Panc1 (cell line): ENCODE data around the gene ZNF654. TPM values are rescaled to one million over a fixed set of nuclear protein-coding genes. Genes with fewer than 3 reads are reported as not detected.

Experiments
- ATAC-seq: fragments of 200-7000 bp; cut with Tn5 transposase; 2 replicates; pipeline ENCODE4 v1.9.1; 2020; ENCODE audit warnings: mild to moderate bottlenecking, moderate library complexity
- BruUV-seq: library from RNA; stranded (reverse); fragments of 400-500 nt; replicated peaks from 2 replicates; lab custom pipeline; 2021; lab: Mats Ljungman, UMichigan
- CTCF ChIA-PET: fragments of 300-600 bp; sonication (Branson Sonifier 250); formaldehyde crosslinking; loops from one replicate; lab custom pipeline; 2022; ENCODE audit warnings: antibody characterized with exemption; lab: Charles Lee
- POLR2A ChIA-PET: fragments of 300-600 bp; sonication (Branson Sonifier 250); formaldehyde crosslinking; loops from one replicate; lab custom pipeline; 2022; ENCODE audit warnings: antibody characterized with exemption; lab: Charles Lee
- DNase-seq: peaks from one replicate; pipeline ENCODE4 v3.0.0-alpha.2; 2010; ENCODE audit warnings: low read depth, low spot score
- H3K27ac ChIP-seq: 2 replicates; pipeline ENCODE4 v1.5.1; 2011; ENCODE audit warnings: mild to moderate bottlenecking, low read length, inconsistent platforms
- H3K27me3 ChIP-seq: fragments of 200-500 bp; sonication (Bioruptor generic); 2 replicates; pipeline ENCODE4 v1.6.0; 2014; ENCODE audit warnings: low read length, inconsistent platforms; ENCODE audit not compliant: control insufficient read depth, insufficient read depth
- H3K36me3 ChIP-seq: fragments of 200-500 bp; sonication (Bioruptor generic); 2 replicates; pipeline ENCODE4 v1.5.1; 2014; ENCODE audit warnings: inconsistent platforms, mild to moderate bottlenecking, low read length, moderate library complexity; ENCODE audit not compliant: control insufficient read depth, insufficient read depth
- H3K4me1 ChIP-seq: 2 replicates; pipeline ENCODE4 v1.5.1; 2011; ENCODE audit warnings: inconsistent platforms, mild to moderate bottlenecking, low read length, moderate library complexity; ENCODE audit not compliant: control insufficient read depth, insufficient read depth
- H3K4me3 ChIP-seq, 2 experiments: 2 replicates each; pipeline ENCODE4 v1.5.1; 2011 to 2012; ENCODE audit warnings: low read depth in 2 of 2, low read length in 2 of 2, mild to moderate bottlenecking in 2 of 2, inconsistent platforms in 1 of 2, moderate library complexity in 1 of 2
- H3K9me3 ChIP-seq: fragments of 200-500 bp; sonication (Bioruptor generic); 2 replicates; pipeline ENCODE4 v1.5.1; 2014; ENCODE audit warnings: low read depth, mild to moderate bottlenecking, inconsistent platforms, low read length, moderate library complexity; ENCODE audit not compliant: control insufficient read depth, insufficient read depth
- POLR2AphosphoS5 ChIP-seq: IDR thresholded peaks from 2 replicates; pipeline ENCODE4 v1.6.1; 2012; ENCODE audit warnings: mild to moderate bottlenecking, low read depth, low read length, moderate library complexity
- SIN3A ChIP-seq: IDR thresholded peaks from 2 replicates; pipeline ENCODE4 v1.6.1; 2012; ENCODE audit warnings: low read depth, mild to moderate bottlenecking, low read length, moderate library complexity, borderline replicate concordance; ENCODE audit not compliant: insufficient read depth
- TCF7L2 ChIP-seq: IDR thresholded peaks from 2 replicates; pipeline ENCODE4 v1.6.1; 2011; ENCODE audit warnings: mild to moderate bottlenecking, low read depth, low read length, inconsistent platforms
- in situ Hi-C: cut with HindIII; loops from 2 replicates; pipeline ENCODE4 v1.10.0; 2016; ENCODE audit warnings: low sequenced_read_pairs, low pct_unique_long_range_greater_than_20kb
- intact Hi-C: fragments of 100-400 bp; cut with micrococcal nuclease; formaldehyde crosslinking; loops from one replicate; pipeline ENCODE4 v1.10.0; 2022; ENCODE audit not compliant: unreplicated experiment
- total RNA-seq: library from RNA; stranded (reverse); gene quantifications from one replicate; pipeline ENCODE4 v1.2.1, GENCODE V29; 2021; ENCODE audit not compliant: unreplicated experiment
- TF ChIP-seq, protein P1 (sequence below): fragments of 450-650 bp; IDR thresholded peaks from 2 replicates; pipeline ENCODE4 v1.5.1; 2017; ENCODE audit warnings: mild to moderate bottlenecking
- TF ChIP-seq, protein P2 (sequence below), 2 experiments: IDR thresholded peaks; 2 replicates each; pipeline ENCODE4 v1.6.1; 2011 to 2012; ENCODE audit warnings: low read depth in 2 of 2, control low read depth in 1 of 2, low read length in 1 of 2, mild to moderate bottlenecking in 1 of 2, moderate library complexity in 1 of 2; ENCODE audit not compliant: insufficient read depth in 1 of 2

The ZNF654 gene
- total RNA-seq, 1 experiment from 2014 or later = 10.0 TPM

DNA sequence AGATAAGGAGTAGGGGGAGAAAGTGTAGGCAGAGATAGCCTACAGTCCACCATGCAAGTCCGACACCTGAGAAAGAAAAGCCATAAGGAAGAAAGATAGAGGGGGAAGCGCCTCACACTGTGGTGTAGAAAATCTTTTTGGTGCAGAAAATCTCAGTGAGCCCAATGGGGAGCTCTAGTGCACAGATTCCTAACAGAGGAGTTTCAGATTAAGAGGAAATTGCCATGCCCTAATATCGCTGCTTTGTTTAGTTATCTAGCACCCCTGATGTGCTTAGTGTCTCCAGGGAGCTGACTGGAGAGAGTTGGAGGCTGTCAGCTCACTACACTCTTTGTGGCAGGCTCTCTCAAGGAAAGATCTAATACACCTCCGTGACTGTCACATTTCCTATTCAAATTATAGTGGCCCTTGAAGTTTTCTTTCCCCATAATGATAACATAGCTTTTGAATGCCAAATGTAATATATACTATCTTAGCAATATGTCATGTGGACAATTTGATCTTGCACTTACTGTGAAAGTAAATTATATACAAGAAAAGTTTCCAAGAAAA lies 34.0 kb upstream of the ZNF654 start:
- no peaks in the 10 kb centered on the region for H3K4me1 ChIP-seq
- in situ Hi-C loops = no loop called here
- no peak overlapping the region for H3K27ac ChIP-seq
- intact Hi-C loops = no loop called here
- BruUV-seq = no TSS peak
- ATAC-seq (no peak), DNase-seq (no peak)
- no peaks in the 10 kb centered on the region for H3K9me3 ChIP-seq
- ChIA-PET POLR2A (interaction anchor here (0.6 kb wide), 1 partner anchor 153 kb away, joined by 3 read pairs; no protein-coding TSS in a partner anchor), CTCF (no interaction called here)
- TF ChIP-seq TCF7L2 = no peak
- TF ChIP-seq SIN3A = no peak
- TF ChIP-seq, protein P1, sequence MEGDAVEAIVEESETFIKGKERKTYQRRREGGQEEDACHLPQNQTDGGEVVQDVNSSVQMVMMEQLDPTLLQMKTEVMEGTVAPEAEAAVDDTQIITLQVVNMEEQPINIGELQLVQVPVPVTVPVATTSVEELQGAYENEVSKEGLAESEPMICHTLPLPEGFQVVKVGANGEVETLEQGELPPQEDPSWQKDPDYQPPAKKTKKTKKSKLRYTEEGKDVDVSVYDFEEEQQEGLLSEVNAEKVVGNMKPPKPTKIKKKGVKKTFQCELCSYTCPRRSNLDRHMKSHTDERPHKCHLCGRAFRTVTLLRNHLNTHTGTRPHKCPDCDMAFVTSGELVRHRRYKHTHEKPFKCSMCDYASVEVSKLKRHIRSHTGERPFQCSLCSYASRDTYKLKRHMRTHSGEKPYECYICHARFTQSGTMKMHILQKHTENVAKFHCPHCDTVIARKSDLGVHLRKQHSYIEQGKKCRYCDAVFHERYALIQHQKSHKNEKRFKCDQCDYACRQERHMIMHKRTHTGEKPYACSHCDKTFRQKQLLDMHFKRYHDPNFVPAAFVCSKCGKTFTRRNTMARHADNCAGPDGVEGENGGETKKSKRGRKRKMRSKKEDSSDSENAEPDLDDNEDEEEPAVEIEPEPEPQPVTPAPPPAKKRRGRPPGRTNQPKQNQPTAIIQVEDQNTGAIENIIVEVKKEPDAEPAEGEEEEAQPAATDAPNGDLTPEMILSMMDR = no peak
- no peak for TF ChIP-seq POLR2AphosphoS5
- TF ChIP-seq, protein P2, sequence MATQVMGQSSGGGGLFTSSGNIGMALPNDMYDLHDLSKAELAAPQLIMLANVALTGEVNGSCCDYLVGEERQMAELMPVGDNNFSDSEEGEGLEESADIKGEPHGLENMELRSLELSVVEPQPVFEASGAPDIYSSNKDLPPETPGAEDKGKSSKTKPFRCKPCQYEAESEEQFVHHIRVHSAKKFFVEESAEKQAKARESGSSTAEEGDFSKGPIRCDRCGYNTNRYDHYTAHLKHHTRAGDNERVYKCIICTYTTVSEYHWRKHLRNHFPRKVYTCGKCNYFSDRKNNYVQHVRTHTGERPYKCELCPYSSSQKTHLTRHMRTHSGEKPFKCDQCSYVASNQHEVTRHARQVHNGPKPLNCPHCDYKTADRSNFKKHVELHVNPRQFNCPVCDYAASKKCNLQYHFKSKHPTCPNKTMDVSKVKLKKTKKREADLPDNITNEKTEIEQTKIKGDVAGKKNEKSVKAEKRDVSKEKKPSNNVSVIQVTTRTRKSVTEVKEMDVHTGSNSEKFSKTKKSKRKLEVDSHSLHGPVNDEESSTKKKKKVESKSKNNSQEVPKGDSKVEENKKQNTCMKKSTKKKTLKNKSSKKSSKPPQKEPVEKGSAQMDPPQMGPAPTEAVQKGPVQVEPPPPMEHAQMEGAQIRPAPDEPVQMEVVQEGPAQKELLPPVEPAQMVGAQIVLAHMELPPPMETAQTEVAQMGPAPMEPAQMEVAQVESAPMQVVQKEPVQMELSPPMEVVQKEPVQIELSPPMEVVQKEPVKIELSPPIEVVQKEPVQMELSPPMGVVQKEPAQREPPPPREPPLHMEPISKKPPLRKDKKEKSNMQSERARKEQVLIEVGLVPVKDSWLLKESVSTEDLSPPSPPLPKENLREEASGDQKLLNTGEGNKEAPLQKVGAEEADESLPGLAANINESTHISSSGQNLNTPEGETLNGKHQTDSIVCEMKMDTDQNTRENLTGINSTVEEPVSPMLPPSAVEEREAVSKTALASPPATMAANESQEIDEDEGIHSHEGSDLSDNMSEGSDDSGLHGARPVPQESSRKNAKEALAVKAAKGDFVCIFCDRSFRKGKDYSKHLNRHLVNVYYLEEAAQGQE (IDR thresholded peaks at IDR 0.05; ENCODE audit: insufficient read depth in 1 of 2, low read depth in 2 of 2, low read length in 1 of 2) = no peak
- H3K27me3 ChIP-seq = no peaks in the 10 kb centered on the region
- H3K4me3 ChIP-seq = no peak overlapping the region
- H3K36me3 ChIP-seq = no peaks in the 10 kb centered on the region

DNA sequence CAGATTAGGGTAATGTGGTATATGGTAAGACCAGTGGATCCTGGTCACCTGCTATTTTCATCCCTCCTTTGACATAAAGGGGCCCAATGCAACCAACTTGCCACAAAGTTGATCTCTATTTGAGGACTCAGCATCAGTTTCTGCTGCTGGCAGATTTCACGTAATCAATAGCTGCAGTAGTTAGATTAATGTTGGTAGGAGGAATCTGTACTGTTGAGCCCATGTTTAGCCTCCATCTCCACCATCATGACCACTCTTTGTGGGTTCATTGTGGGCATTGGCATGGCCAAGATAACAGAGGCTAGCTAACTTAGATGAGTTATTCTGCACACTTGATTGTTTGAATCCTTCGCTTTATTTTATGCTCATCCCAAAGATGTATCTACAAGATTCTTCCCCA lies 30.2 kb upstream of the ZNF654 start:
- H3K4me1 ChIP-seq = no peaks in the 10 kb centered on the region
- TF ChIP-seq, protein P1 = no peak
- TF ChIP-seq TCF7L2 (no peak), SIN3A (no peak), POLR2AphosphoS5 (no peak)
- TF ChIP-seq, protein P2 (IDR thresholded peaks at IDR 0.05; ENCODE audit: insufficient read depth in 1 of 2, low read depth in 2 of 2, low read length in 1 of 2) = no peak
- POLR2A ChIA-PET = no interaction called here
- no peak overlapping the region for H3K27ac ChIP-seq
- intact Hi-C loops = no loop called here
- in situ Hi-C loops = no loop called here
- no peaks in the 10 kb centered on the region for H3K27me3 ChIP-seq
- DNase-seq (no peak), ATAC-seq (no peak)
- CTCF ChIA-PET = no interaction called here
- no TSS peak for BruUV-seq
- no peaks in the 10 kb centered on the region for H3K9me3 ChIP-seq
- no peak overlapping the region for H3K4me3 ChIP-seq
- no peaks in the 10 kb centered on the region for H3K36me3 ChIP-seq
